Neural progenitor cell (in vitro differentiated cells): Measurements from ENCODE around the gene SIRT7. TPM values are rescaled to one million over a fixed set of nuclear protein-coding genes. Genes with fewer than 3 reads are reported as not detected.

Experiments
- DNase-seq: peaks from one replicate; pipeline ENCODE4 v3.0.0-alpha.2; 2016; ENCODE audit warnings: low spot score
- H2AFZ ChIP-seq: fragments of 200-600 bp; sonication (generic); replicated peaks from 2 replicates; pipeline ENCODE4 v1.6.1; 2016; ENCODE audit warnings: antibody characterized with exemption
- H3F3A ChIP-seq: fragments of 200-600 bp; sonication (generic); 2 replicates; pipeline ENCODE4 v1.6.1; 2016; ENCODE audit warnings: antibody characterized with exemption, low read depth
- H3K27ac ChIP-seq: fragments of 200-600 bp; sonication (generic); 2 replicates; pipeline ENCODE4 v1.5.1; 2016; ENCODE audit warnings: mild to moderate bottlenecking
- H3K27me3 ChIP-seq: fragments of 200-600 bp; sonication (generic); 2 replicates; pipeline ENCODE4 v1.6.1; 2016; ENCODE audit warnings: mild to moderate bottlenecking, moderate library complexity
- H3K36me3 ChIP-seq: fragments of 200-600 bp; sonication (generic); 2 replicates; pipeline ENCODE4 v1.5.1; 2016
- H3K4me1 ChIP-seq: fragments of 200-600 bp; sonication (generic); 2 replicates; pipeline ENCODE4 v1.6.1; 2016; ENCODE audit warnings: mixed run types
- H3K4me2 ChIP-seq: fragments of 200-600 bp; sonication (generic); 2 replicates; pipeline ENCODE4 v1.6.1; 2016
- H3K4me3 ChIP-seq: fragments of 200-600 bp; sonication (generic); 2 replicates; pipeline ENCODE4 v1.5.1; 2016
- H3K79me2 ChIP-seq: fragments of 200-600 bp; sonication (generic); 2 replicates; pipeline ENCODE4 v1.6.1; 2016; ENCODE audit warnings: low read depth
- H3K9ac ChIP-seq: fragments of 200-600 bp; sonication (generic); 2 replicates; pipeline ENCODE4 v1.6.1; 2016
- H3K9me3 ChIP-seq: fragments of 200-600 bp; sonication (generic); 2 replicates; pipeline ENCODE4 v1.5.1; 2016; ENCODE audit warnings: low read depth
- H4K20me1 ChIP-seq: fragments of 200-600 bp; sonication (generic); 2 replicates; pipeline ENCODE4 v1.6.1; 2016; ENCODE audit warnings: low read depth
- H3K27ac Mint-ChIP-seq: 3 replicates; pipeline ENCODE4 v1.8.0; 2021; ENCODE audit warnings: mixed read lengths
- H3K27me3 Mint-ChIP-seq: 2 replicates; pipeline ENCODE4 v1.8.0; 2022; ENCODE audit warnings: low read depth, mild to moderate bottlenecking, inconsistent platforms, moderate library complexity, mixed read lengths; ENCODE audit not compliant: insufficient read depth
- H3K36me3 Mint-ChIP-seq: 3 replicates; pipeline ENCODE4 v1.8.0; 2021; ENCODE audit warnings: mixed read lengths
- H3K4me1 Mint-ChIP-seq: 3 replicates; pipeline ENCODE4 v1.8.0; 2021; ENCODE audit warnings: mixed read lengths
- H3K4me3 Mint-ChIP-seq: 3 replicates; pipeline ENCODE4 v1.8.0; 2021; ENCODE audit warnings: mild to moderate bottlenecking, moderate library complexity, mixed read lengths
- H3K9me3 Mint-ChIP-seq: 3 replicates; pipeline ENCODE4 v1.8.0; 2020; ENCODE audit warnings: mixed read lengths
- CTCF ChIP-seq: fragments of 200-600 bp; sonication (generic); IDR thresholded peaks from 2 replicates; pipeline ENCODE4 v1.5.1; 2017; ENCODE audit warnings: antibody characterized with exemption, mild to moderate bottlenecking
- EZH2 ChIP-seq: fragments of 200-600 bp; sonication (generic); IDR thresholded peaks from 2 replicates; pipeline ENCODE4 v1.6.1; 2017; ENCODE audit warnings: antibody characterized with exemption, mild to moderate bottlenecking, moderate library complexity
- EZH2phosphoT487 ChIP-seq: fragments of 200-600 bp; sonication (generic); IDR thresholded peaks from 2 replicates; pipeline ENCODE4 v1.6.1; 2017; ENCODE audit warnings: antibody characterized with exemption
- total RNA-seq: library from RNA; depleted of rRNA; stranded (reverse); fragments of >200 nt; gene quantifications from 2 replicates; pipeline ENCODE4 v1.2.3, GENCODE V29; 2015; ENCODE audit warnings: low replicate concordance

The SIRT7 gene
- 5.1 and 15.2 TPM in 2 replicates for total RNA-seq

- Histone ChIP-seq H3K27me3 (no peaks in the 10 kb centered on the region), H3K36me3 (no peaks in the 10 kb centered on the region)
- no peak for TF ChIP-seq CTCF
- no peak for TF ChIP-seq EZH2
- no peak for TF ChIP-seq EZH2phosphoT487
Observed at GRCh38 chr17:81917565-81918332, at the start of gene SIRT7. TSS of gene SIRT7 (minus strand) at chr17:81918176. CDS start at chr17:81918131, 45 bp downstream.

GRCh38 chr17:81967244-81967532 lies 49.2 kb upstream of the SIRT7 start:
- H3K27me3 ChIP-seq, result peaks cover 87% of the 10 kb centered on the region

More at GRCh38 chr17:81917565-81918332, at the start of gene SIRT7:
- H3K4me1 Mint-ChIP-seq, result peaks cover 20% of the 10 kb centered on the region
- H3K36me3 Mint-ChIP-seq, result peaks cover 15% of the 10 kb centered on the region
- Histone ChIP-seq H2AFZ (no peak within 1 kb of the TSS), H3K79me2 (peaks cover 43% of the 10 kb centered on the region), H3K27ac (no peak within 1 kb of the TSS), H3K9ac (peak within 1 kb of the TSS; percentile 64), H3K4me3 (peak within 1 kb of the TSS; percentile 96), H3F3A (peaks cover 30% of the 10 kb centered on the region), H3K4me1 (peaks cover 10% of the 10 kb centered on the region), H3K4me2 (peak within 1 kb of the TSS; percentile 90), H3K9me3 (no peaks in the 10 kb centered on the region), H4K20me1 (peaks cover 25% of the 10 kb centered on the region)
- no peak within 1 kb of the TSS for H3K27ac Mint-ChIP-seq
- H3K9me3 Mint-ChIP-seq, result no peaks in the 10 kb centered on the region
- peaks cover 2% of the 10 kb centered on the region for H3K27me3 Mint-ChIP-seq
- peak within 1 kb of the TSS; percentile 89 for H3K4me3 Mint-ChIP-seq
- peak; percentile 93 for DNase-seq

GRCh38 chr17:81966343-81967243 lies 48.6 kb upstream of the SIRT7 start:
- peak; percentile 80 for DNase-seq
- H3K4me2 ChIP-seq, result peak overlapping the region; percentile 47
- Mint-ChIP-seq H3K36me3 (no peaks in the 10 kb centered on the region), H3K27me3 (peaks cover 25% of the 10 kb centered on the region), H3K4me3 (no peak overlapping the region), H3K9me3 (peaks cover 1% of the 10 kb centered on the region), H3K4me1 (peaks cover 44% of the 10 kb centered on the region), H3K27ac (no peak overlapping the region)
- H4K20me1 ChIP-seq, result peaks cover 7% of the 10 kb centered on the region
- H3K36me3 ChIP-seq, result no peaks in the 10 kb centered on the region
- H3K4me3 ChIP-seq, result peak overlapping the region; percentile 8
- H3K9me3 ChIP-seq, result no peaks in the 10 kb centered on the region
- H3K4me1 ChIP-seq, result peaks cover 30% of the 10 kb centered on the region
- no peak overlapping the region for H3K9ac ChIP-seq
- peaks cover 30% of the 10 kb centered on the region for H3F3A ChIP-seq
- no peak overlapping the region for H2AFZ ChIP-seq
- TF ChIP-seq EZH2phosphoT487 (no peak), EZH2 (no peak), CTCF (no peak)
- H3K79me2 ChIP-seq, result no peaks in the 10 kb centered on the region
- no peak overlapping the region for H3K27ac ChIP-seq
- peaks cover 89% of the 10 kb centered on the region for H3K27me3 ChIP-seq

More at GRCh38 chr17:81967244-81967532, 49.2 kb upstream of the SIRT7 start:
- H3K27ac Mint-ChIP-seq, result no peak overlapping the region
- H3K36me3 ChIP-seq, result no peaks in the 10 kb centered on the region
- peaks cover 25% of the 10 kb centered on the region for H3F3A ChIP-seq
- H3K79me2 ChIP-seq, result no peaks in the 10 kb centered on the region
- no peak overlapping the region for H3K4me3 Mint-ChIP-seq
- no peaks in the 10 kb centered on the region for H3K36me3 Mint-ChIP-seq
- H3K9me3 ChIP-seq, result no peaks in the 10 kb centered on the region
- no peak for DNase-seq
- TF ChIP-seq CTCF (no peak), EZH2 (no peak), EZH2phosphoT487 (no peak)
- no peak overlapping the region for H3K27ac ChIP-seq
- H4K20me1 ChIP-seq, result peaks cover 4% of the 10 kb centered on the region
- no peak overlapping the region for H2AFZ ChIP-seq
- H3K4me3 ChIP-seq, result peak overlapping the region; percentile 8
- peaks cover 42% of the 10 kb centered on the region for H3K4me1 Mint-ChIP-seq
- H3K4me2 ChIP-seq, result peak overlapping the region; percentile 47
- no peak overlapping the region for H3K9ac ChIP-seq
- H3K27me3 Mint-ChIP-seq, result peaks cover 25% of the 10 kb centered on the region
- H3K9me3 Mint-ChIP-seq, result peaks cover 3% of the 10 kb centered on the region
- peaks cover 24% of the 10 kb centered on the region for H3K4me1 ChIP-seq
